Activated CD8-positive, alpha-beta memory T cell treated with anti-CD3 and anti-CD28 coated beads, Interleukin-2, amount 10 ng/mL, durations not matched to agents 7 days and 5 days (primary cell): ENCODE results near the gene LCNL1. TPM values are rescaled to one million over a fixed set of nuclear protein-coding genes. Genes with fewer than 3 reads are reported as not detected.

ENCODE experiments used
- ATAC-seq: fragments of 150-1000 bp; cut with Tn5 transposase; one replicate; pipeline ENCODE4 v1.10.0; 2021; ENCODE audit warnings: moderate library complexity
- CTCF ChIA-PET: fragments of 350-600 bp; sonication (Branson Sonifier 250); formaldehyde crosslinking; loops from one replicate; lab custom pipeline; 2021; ENCODE audit warnings: antibody characterized with exemption; lab: Charles Lee
- DNase-seq: peaks from one replicate; pipeline ENCODE4 v3.0.0-alpha.2; 2020
- H3K27ac Mint-ChIP-seq: one replicate; pipeline ENCODE4 v1.8.0; 2021; ENCODE audit warnings: mild to moderate bottlenecking, mixed read lengths
- H3K27me3 Mint-ChIP-seq: one replicate; pipeline ENCODE4 v1.8.0; 2021; ENCODE audit warnings: mixed read lengths
- H3K36me3 Mint-ChIP-seq: one replicate; pipeline ENCODE4 v1.8.0; 2021; ENCODE audit warnings: mild to moderate bottlenecking, mixed read lengths
- H3K4me1 Mint-ChIP-seq: one replicate; pipeline ENCODE4 v1.8.0; 2021; ENCODE audit warnings: mixed read lengths
- H3K4me3 Mint-ChIP-seq: one replicate; pipeline ENCODE4 v1.8.0; 2021; ENCODE audit warnings: mild to moderate bottlenecking, moderate library complexity, mixed read lengths
- H3K9me3 Mint-ChIP-seq: one replicate; pipeline ENCODE4 v1.8.0; 2022; ENCODE audit warnings: low read depth, mixed read lengths
- total RNA-seq, 2 experiments: library from RNA; stranded (reverse); gene quantifications; one replicate each; pipeline ENCODE4 v1.2.3, GENCODE V29; 2021

LCNL1 gene
- total RNA-seq, 2 experiments from 2014 or later: 0.09 TPM; not detected in 1

DNA sequence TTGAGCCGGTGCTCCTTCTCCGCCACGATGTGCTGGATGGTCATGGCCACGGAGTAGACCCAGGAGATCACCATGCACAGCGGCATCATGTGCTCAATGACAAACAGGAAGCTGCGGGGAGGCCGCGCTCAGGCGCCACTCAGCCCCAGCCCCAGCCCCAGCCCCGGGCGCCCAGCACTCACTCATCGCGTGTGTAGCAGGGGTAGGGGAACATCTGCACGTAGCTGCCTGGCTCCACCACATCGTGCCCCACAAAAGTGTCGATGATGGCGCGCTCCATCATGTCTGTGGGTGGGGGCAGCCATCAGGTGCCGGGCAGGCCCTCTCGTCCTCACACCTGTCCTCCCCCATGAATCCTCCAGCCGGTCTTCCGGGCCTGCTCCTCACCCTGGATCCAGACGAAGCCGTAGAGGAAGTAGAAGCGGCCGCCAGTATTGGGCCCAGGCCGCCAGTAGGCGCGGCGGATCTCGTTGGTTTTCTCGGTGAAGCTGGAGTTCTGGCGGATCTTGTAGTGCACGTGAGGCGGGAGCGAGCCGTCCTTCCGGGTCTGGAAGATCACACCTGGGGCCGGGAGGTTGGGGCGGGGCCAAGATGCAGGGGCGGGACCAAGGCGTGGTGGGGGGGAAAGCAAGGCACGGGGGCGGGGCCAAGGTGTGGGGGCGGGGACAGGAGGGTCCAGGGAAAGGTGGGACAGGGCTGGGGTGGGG is 35.2 kb downstream of the LCNL1 start:
- CTCF ChIA-PET: interaction anchor here (4.4 kb wide), 1 partner anchor 11 kb away, joined by 19 read pairs; the partner anchor contains the start of gene ABCA2
- no peaks in the 10 kb centered on the region for H3K9me3 Mint-ChIP-seq
- no peak for ATAC-seq
- no peak for DNase-seq
- no peak overlapping the region for H3K27ac Mint-ChIP-seq
- no peaks in the 10 kb centered on the region for H3K27me3 Mint-ChIP-seq
- H3K4me3 Mint-ChIP-seq: no peak overlapping the region
- peaks cover 4% of the 10 kb centered on the region for H3K4me1 Mint-ChIP-seq
- peaks cover 1% of the 10 kb centered on the region for H3K36me3 Mint-ChIP-seq

DNA sequence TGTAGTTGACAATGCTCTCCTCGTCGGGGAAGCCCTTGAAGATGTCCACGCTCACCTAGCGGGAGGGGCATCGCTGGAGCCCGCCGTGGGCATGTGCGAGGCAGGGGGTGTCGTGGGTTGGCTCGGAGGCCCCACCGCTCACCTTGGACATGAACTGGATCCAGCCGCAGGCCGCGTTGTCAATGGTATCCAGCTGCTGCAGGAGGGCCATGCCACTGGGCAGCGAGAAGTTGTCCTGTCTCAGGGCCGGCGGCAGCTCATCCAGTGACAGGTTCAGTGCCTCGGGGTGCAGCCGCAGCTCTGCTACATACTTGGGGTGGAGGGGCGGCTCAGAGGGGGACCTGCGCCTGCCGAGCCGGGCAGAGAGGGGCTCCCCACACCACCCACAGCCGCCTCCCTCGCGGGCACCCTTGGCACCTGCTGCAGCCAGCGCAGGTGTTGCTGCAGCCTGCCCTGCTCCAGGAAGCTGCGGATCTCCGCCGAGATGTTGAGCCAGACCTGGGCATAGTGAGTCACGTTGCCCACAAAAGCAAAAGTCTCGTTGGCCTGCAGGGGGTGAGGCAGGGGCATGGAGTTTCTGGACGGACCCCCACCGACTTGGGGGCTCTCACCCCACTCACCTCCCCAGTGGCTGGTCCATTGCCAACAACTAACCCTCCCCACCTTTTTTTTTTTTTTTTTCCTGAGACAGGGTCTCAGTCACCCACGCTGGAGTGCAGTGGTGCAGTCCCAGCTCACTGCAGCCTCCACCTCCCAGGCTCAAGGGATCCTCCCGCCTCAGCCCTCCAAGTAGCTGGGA is 36.2 kb downstream of the LCNL1 start:
- Mint-ChIP-seq H3K27me3 (no peaks in the 10 kb centered on the region), H3K36me3 (peaks cover 1% of the 10 kb centered on the region), H3K4me1 (peaks cover 7% of the 10 kb centered on the region), H3K4me3 (no peak overlapping the region), H3K27ac (no peak overlapping the region), H3K9me3 (no peaks in the 10 kb centered on the region)
- ATAC-seq (no peak), DNase-seq (no peak)
- CTCF ChIA-PET: interaction anchor here (1.0 to 4.4 kb wide), 2 partner anchors 10 to 11 kb away, joined by 3 to 19 read pairs; partner anchors contain the start of gene ABCA2

DNA sequence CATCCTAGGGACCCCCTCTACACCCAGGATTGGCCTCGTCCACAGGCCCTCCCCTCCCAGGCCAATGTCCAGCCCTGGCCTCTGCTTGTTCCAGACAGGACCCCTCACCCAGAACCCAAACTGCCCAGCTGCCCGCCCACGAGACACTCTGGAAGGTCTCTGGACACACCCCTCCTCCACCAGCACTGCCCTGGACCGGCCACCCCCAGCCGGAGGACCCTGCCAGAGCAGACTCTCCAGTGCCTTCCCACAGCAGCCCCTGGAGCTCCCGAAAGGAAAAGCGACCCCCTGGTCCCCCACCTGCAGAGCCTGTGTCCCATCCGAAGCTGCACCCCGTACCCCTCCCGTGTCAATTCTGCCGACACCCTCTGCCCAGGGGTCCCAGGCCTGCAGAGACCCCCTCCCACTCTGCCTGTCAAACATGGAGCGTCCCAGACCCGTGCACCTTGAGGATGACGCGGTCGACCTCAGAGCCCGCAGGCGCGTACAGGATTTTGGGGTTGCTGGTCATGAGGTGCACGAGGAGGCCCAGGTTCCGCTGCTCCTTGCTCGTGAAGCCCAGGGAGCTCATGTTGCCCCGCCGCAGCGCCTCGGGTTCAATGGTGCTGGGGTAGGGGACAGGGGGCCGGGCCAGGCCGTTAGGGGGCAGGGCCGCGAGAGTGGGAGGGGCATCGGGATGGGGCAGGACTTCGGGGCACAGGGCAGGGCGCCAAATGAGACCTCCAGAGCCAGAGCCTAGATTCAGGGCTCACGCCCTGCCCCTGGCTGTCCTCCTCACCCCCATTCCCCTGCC is 37.3 kb downstream of the LCNL1 start:
- Mint-ChIP-seq H3K27me3 (no peaks in the 10 kb centered on the region), H3K4me3 (no peak overlapping the region), H3K27ac (no peak overlapping the region), H3K36me3 (peaks cover 1% of the 10 kb centered on the region), H3K9me3 (no peaks in the 10 kb centered on the region), H3K4me1 (peaks cover 14% of the 10 kb centered on the region)
- ATAC-seq (no peak), DNase-seq (no peak)
- CTCF ChIA-PET: interaction anchor here (1.0 to 9.7 kb wide), 5 partner anchors 9 to 72 kb away, joined by 3 to 79 read pairs (median 7); partner anchors contain the start of genes ABCA2 and FUT7

DNA sequence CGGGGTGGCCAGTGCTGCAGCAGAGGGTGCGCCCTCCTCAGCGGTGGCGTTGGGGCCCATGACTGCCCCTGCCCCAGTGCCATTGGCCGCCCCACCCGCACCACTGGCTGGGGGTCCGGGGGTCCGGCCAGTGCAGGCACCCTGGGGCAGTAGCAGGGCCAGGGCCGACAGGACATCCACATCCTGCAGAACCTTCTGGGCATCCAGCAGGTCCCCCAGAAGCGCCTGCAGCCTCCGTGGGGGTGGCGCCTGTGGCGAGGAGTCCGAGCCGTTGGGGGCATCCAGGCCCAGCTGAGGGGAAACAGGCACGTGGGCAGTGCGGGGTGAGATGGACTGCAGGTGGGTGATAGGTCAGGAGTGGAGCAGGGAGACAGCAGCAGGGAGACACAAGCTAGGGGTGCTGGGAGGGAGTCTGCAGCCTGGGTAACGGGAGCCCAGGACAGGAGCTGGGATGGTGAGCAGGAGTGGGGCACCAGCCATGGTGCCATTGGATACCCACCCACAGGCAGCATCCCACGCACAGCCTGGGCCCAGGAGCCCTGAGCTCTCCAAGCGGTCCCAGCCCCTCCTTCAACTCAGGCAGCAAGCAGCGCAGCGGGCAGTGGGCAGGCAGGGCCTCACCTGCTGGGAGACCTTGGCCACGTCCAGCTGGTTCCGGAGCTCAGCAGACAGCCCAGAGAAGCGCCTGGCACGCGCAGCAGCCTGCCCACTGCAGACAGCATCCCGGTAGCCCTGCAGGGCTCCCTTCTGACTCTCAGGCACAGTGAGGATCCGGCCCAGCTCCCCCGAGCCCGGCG is 38.2 kb downstream of the LCNL1 start:
- ATAC-seq (no peak), DNase-seq (no peak)
- Mint-ChIP-seq H3K4me3 (no peak overlapping the region), H3K27ac (no peak overlapping the region), H3K36me3 (no peaks in the 10 kb centered on the region), H3K9me3 (no peaks in the 10 kb centered on the region), H3K27me3 (no peaks in the 10 kb centered on the region), H3K4me1 (peaks cover 14% of the 10 kb centered on the region)
- CTCF ChIA-PET: interaction anchor here (0.7 to 9.7 kb wide), 8 partner anchors 8 to 233 kb away, joined by 3 to 79 read pairs (median 4); partner anchors contain the start of genes ABCA2 and FUT7

DNA sequence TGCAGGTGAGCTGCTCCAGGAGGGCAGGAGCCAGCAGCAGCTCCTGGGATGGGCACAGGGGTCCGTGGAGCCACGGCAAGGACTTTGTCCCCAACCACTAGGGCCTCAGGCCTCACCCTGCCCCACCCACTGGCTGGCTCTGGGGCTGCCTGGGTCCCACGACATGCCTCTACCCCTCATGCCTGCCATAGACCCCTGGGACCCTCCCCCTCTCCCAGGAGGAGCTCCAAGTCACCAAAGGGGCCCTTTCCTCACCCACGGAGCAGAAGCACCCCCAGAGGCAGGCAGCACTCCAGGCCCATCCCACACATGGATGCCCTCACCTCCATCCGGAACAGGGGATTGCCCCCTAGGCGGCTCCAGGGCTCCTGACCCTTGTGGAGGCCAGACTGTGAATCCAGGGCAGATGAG is 38.8 kb downstream of the LCNL1 start:
- Mint-ChIP-seq H3K36me3 (no peaks in the 10 kb centered on the region), H3K9me3 (no peaks in the 10 kb centered on the region)
- no peak for ATAC-seq

DNA sequence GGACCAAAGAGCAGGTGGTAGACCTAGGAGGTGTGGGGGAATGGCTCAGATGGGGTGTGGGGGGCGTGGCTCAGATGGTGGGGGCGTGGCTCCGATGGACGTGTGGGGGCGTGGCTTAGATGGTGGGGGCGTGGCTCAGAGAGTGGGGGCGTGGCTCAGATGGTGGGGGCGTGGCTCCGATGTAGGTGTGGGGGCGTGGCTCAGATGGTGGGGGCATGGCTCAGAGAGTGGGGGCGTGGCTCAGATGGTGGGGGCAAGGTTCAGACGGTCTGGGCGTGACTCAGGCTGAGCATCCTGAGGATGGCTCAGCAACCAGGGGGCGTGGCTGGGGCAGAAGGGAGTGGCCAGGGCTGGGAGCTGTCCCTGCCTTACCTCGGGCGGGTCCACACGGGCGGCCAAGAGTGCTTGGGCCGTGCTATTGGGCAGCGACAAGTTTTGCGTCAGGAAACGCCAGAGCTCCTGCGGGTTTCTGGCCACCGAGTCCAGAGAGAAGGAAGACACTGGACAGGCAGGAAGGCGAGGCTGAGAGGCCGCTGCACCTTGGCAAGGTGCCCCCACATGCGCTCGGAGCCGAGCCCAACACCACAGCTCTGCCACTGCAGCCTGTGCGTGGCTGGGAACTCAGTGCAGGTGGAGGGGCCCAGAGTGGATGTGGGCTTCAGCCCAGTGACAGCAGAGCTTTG is 39.3 kb downstream of the LCNL1 start:
- CTCF ChIA-PET: interaction anchor here (0.6 to 9.7 kb wide), 5 partner anchors 14 to 214 kb away, joined by 3 to 79 read pairs (median 4); no protein-coding TSS in a partner anchor
- Mint-ChIP-seq H3K9me3 (no peaks in the 10 kb centered on the region), H3K27me3 (peaks cover under 1% of the 10 kb centered on the region), H3K36me3 (no peaks in the 10 kb centered on the region), H3K27ac (no peak overlapping the region), H3K4me1 (peaks cover 18% of the 10 kb centered on the region), H3K4me3 (no peak overlapping the region)
- peak; percentile 87 for DNase-seq
- ATAC-seq: peak; percentile 85

More for the DNA sequence above, 38.8 kb downstream of the LCNL1 start:
- DNase-seq: no peak
- CTCF ChIA-PET: interaction anchor here (0.7 to 9.7 kb wide), 9 partner anchors 8 to 233 kb away, joined by 3 to 79 read pairs (median 4); partner anchors contain the start of gene ABCA2
- Mint-ChIP-seq H3K4me1 (peaks cover 16% of the 10 kb centered on the region), H3K4me3 (no peak overlapping the region), H3K27ac (no peak overlapping the region), H3K27me3 (no peaks in the 10 kb centered on the region)

DNA sequence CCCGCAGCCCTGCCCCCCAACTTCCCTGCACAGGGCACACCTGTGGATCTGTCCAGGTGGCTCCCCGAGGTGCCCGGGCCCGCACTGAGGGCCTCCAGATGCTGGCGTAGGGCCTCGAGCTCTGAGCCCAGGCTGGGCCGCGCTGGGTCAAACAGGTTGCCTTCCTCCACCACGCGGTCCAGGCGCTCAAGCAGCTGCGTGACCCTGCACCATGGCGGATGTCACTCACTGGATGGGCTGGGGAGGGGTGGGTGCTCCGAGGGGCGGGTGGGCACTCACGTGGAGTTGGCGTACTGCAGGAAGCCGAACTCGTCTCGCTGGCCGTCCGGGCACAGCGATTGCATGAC is 39.8 kb downstream of the LCNL1 start:
- DNase-seq: no peak
- ATAC-seq: no peak
- H3K36me3 Mint-ChIP-seq: no peaks in the 10 kb centered on the region
- CTCF ChIA-PET: interaction anchor here (0.6 to 10.2 kb wide), 5 partner anchors 13 to 214 kb away, joined by 3 to 98 read pairs (median 4); partner anchors contain the start of gene SAPCD2
- no peak overlapping the region for H3K4me3 Mint-ChIP-seq
- peaks cover 20% of the 10 kb centered on the region for H3K4me1 Mint-ChIP-seq
- H3K27ac Mint-ChIP-seq: no peak overlapping the region
- H3K9me3 Mint-ChIP-seq: no peaks in the 10 kb centered on the region
- H3K27me3 Mint-ChIP-seq: peaks cover 3% of the 10 kb centered on the region

DNA sequence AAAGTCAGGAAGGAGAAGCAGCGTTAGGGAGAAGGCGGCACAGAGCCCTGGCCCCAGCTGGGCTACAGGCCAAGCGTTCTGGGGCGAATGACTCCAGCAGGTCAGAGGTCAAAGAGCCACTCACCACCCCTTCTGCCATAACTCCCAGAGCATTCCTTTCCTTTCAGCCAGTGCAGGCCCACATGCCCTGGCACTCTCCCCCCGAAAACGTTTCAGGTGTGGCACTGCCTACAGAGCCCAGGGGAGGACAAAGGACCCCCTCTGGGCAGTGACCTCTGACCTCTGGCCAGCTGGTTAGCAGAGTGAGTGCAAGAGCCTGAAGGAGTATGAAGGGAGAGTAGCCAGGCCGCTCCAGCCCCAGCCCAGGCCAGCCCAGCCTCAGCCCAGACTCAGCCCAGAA is 40.4 kb downstream of the LCNL1 start:
- ATAC-seq (no peak), DNase-seq (no peak)
- no peak overlapping the region for H3K27ac Mint-ChIP-seq
- H3K4me1 Mint-ChIP-seq: peaks cover 20% of the 10 kb centered on the region
- no peaks in the 10 kb centered on the region for H3K36me3 Mint-ChIP-seq
- no peaks in the 10 kb centered on the region for H3K9me3 Mint-ChIP-seq
- no peak overlapping the region for H3K4me3 Mint-ChIP-seq
- CTCF ChIA-PET: interaction anchor here (1.4 to 10.2 kb wide), 3 partner anchors 13 to 47 kb away, joined by 4 to 98 read pairs (median 79); partner anchors contain the start of gene SAPCD2
- peaks cover 3% of the 10 kb centered on the region for H3K27me3 Mint-ChIP-seq

DNA sequence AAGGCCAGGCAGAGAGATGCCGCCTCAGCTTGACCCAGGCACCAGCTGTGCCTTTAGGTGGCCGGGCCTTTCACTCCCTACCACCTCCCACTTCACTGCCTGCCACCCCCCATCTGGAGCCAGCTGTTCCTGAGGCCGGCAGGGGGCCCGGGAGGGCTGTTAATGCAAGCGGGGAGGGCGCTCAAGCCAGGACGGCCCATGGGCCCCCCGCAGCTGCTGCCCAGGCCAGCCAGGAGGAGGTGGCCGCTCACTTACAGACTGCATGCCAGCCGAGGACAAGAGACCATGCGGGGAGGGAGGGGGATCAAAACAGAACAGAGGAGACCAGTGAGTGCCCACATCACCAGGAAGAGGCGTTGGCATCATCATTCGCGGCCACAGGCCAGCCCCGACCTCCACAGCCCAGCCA is 40.8 kb downstream of the LCNL1 start:
- CTCF ChIA-PET: interaction anchor here (9.7 to 10.2 kb wide), 2 partner anchors 12 to 44 kb away, joined by 79 to 98 read pairs; partner anchors contain the start of gene SAPCD2
- Mint-ChIP-seq H3K27ac (no peak overlapping the region), H3K4me3 (no peak overlapping the region), H3K27me3 (peaks cover 3% of the 10 kb centered on the region), H3K9me3 (no peaks in the 10 kb centered on the region), H3K36me3 (no peaks in the 10 kb centered on the region), H3K4me1 (peaks cover 21% of the 10 kb centered on the region)
- DNase-seq (no peak), ATAC-seq (no peak)

DNA sequence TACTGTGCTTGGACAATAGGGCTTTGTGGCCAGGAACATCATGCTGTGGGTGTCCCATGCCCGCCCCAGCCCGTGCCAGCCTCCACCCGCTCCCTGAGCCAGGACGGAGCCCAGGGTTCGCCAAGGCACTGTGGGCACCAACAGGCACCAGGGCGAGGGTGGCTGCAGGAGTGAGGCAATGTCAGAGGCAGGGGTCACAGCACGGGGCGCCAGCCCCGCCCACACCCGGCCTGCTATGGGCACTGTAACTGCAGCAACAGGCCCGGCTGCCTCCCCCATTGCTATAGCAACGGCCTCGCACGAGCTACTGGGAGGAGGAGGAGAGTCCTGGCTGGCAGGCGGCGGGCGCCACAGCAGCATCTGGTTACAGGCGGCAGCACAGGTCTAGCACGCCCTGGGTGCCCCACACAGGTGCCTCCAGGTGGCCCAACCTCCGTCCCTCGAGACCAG is 42.7 kb downstream of the LCNL1 start:
- Mint-ChIP-seq H3K4me1 (peaks cover 39% of the 10 kb centered on the region), H3K4me3 (no peak overlapping the region), H3K9me3 (no peaks in the 10 kb centered on the region), H3K27ac (no peak overlapping the region), H3K27me3 (peaks cover 3% of the 10 kb centered on the region), H3K36me3 (no peaks in the 10 kb centered on the region)
- CTCF ChIA-PET: interaction anchor here (0.8 to 11.9 kb wide), 8 partner anchors 10 to 81 kb away, joined by 3 to 234 read pairs (median 10); partner anchors contain the start of genes C8G, CLIC3, FBXW5 and NPDC1
- DNase-seq (no peak), ATAC-seq (no peak)

DNA sequence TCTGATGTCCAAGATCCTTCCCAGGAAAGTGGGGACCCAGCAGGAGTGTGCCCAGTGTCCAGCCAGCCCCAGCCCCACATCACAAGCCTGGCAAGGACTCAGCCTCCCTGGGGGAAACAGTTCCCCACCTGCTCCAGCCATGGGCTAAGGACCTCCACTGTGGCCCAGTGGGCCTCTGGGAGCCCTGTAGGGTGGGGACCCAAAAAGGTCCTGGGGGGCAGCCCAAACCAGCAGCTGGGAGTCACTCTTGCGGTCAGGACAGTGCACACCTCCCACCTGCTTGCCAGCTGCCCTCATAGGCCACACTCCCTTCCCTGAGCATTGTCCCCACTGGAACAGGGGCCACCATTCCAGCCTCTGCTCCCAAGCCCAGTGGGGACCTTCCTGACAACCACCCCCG is 43.6 kb downstream of the LCNL1 start:
- peaks cover 3% of the 10 kb centered on the region for H3K27me3 Mint-ChIP-seq
- CTCF ChIA-PET: interaction anchor here (1.5 to 11.9 kb wide), 6 partner anchors 10 to 81 kb away, joined by 3 to 234 read pairs (median 46); partner anchors contain the start of genes C8G, CLIC3, FBXW5 and NPDC1
- no peak overlapping the region for H3K4me3 Mint-ChIP-seq
- H3K9me3 Mint-ChIP-seq: no peaks in the 10 kb centered on the region
- H3K4me1 Mint-ChIP-seq: peaks cover 45% of the 10 kb centered on the region
- no peaks in the 10 kb centered on the region for H3K36me3 Mint-ChIP-seq
- ATAC-seq (no peak), DNase-seq (no peak)
- no peak overlapping the region for H3K27ac Mint-ChIP-seq
